Inflammatory macrophage treated with lipopolysaccharide for 1 hour (primary cell): ENCODE measurements around the gene A1CF.
"Not testable (repeated sequence)": the region's sequence is repeated elsewhere in the genome, so short reads cannot be mapped to it uniquely, and the experiment has no call there.

Experiments used
- DNase-seq, 2 donors: peaks; one replicate each; pipeline ENCODE4 v3.0.0-alpha.2; 2020 to 2022

A1CF gene

GRCh38 chr10:50885097-50885859, at the start of gene A1CF:
A1CF (minus strand) TSS chr10:50885627; CDS start chr10:50859940, 25,687 bp downstream.
- no peak for DNase-seq

- no peak for DNase-seq
These were observed 46.6 kb upstream of the A1CF start for GRCh38 chr10:50931948-50932431.

GRCh38 chr10:50929670-50930069, 44.2 kb upstream of the A1CF start:
- no peak for DNase-seq

GRCh38 chr10:50928190-50928552, 42.7 kb upstream of the A1CF start:
- no peak for DNase-seq

GRCh38 chr10:50927522-50928189, 42.2 kb upstream of the A1CF start:
- DNase-seq, result no peak

GRCh38 chr10:50923471-50923870, 38.0 kb upstream of the A1CF start:
- not testable (repeated sequence) for DNase-seq

- DNase-seq, result no peak
These were observed 33.6 kb upstream of the A1CF start for GRCh38 chr10:50919010-50919409.

GRCh38 chr10:50918529-50918928, 33.1 kb upstream of the A1CF start:
- no peak for DNase-seq

GRCh38 chr10:50917486-50917885, 32.1 kb upstream of the A1CF start:
- no peak for DNase-seq

GRCh38 chr10:50909334-50910014, 24.0 kb upstream of the A1CF start:
- DNase-seq, result no peak

- no peak for DNase-seq
These were observed 22.9 kb upstream of the A1CF start for GRCh38 chr10:50908366-50908765.

- not testable (repeated sequence) for DNase-seq
These were observed 20.4 kb upstream of the A1CF start for GRCh38 chr10:50905797-50906196.

GRCh38 chr10:50896721-50897120, 11.3 kb upstream of the A1CF start:
- no peak for DNase-seq

GRCh38 chr10:50894312-50894711, 8.9 kb upstream of the A1CF start:
- no peak for DNase-seq

GRCh38 chr10:50892467-50892866, 7.0 kb upstream of the A1CF start:
- DNase-seq, result no peak

- DNase-seq, result no peak
These were observed 1.1 kb downstream of the A1CF start for GRCh38 chr10:50884302-50884701.

- DNase-seq, result no peak
These were observed 1.8 kb downstream of the A1CF start for GRCh38 chr10:50883629-50884028.

- no peak for DNase-seq
These were observed 2.9 kb downstream of the A1CF start for GRCh38 chr10:50882540-50882983.

- not testable (repeated sequence) for DNase-seq
These were observed 4.4 kb downstream of the A1CF start for GRCh38 chr10:50881046-50881445.

GRCh38 chr10:50876429-50876828, 9.0 kb downstream of the A1CF start:
- DNase-seq, result no peak

- DNase-seq, result no peak
These were observed 10.7 kb downstream of the A1CF start for GRCh38 chr10:50874723-50875122.

- DNase-seq, result no peak
These were observed 19.1 kb downstream of the A1CF start for GRCh38 chr10:50866317-50866716.

GRCh38 chr10:50862719-50863118, 22.7 kb downstream of the A1CF start:
- no peak for DNase-seq

GRCh38 chr10:50861370-50861769, 24.1 kb downstream of the A1CF start:
- DNase-seq, result no peak
